ENCODE data around the gene FAM124A. TPM values are rescaled to one million over a fixed set of nuclear protein-coding genes. Genes with fewer than 3 reads are reported as not detected.

Gene FAM124A
- total RNA-seq, 1 donor from 2014 or later = 2.4 TPM

DNA sequence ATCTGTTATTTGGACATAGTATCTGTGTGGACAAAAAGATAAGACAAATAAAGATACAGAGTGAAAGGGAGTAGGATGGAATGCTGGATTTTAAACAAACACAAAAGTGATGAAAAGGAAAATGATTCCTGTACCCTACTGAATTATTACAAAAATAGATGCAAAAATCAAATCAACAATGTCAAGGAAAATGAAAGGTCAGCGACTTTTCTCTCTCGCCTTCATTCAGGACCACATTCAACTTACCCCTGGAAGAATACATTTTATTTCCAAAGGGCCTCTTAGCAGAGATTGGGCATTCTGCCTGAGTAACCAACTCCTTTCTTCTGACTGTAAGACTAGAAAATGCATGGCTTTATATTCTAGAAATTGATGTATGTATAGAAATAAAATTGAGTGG lies 28.8 kb upstream of the FAM124A start:
- Mint-ChIP-seq H3K9me3 (ENCODE audit: low read depth) (no peaks in the 10 kb centered on the region), H3K27ac (ENCODE audit: unreplicated experiment) (no peak overlapping the region), H3K27me3 (ENCODE audit: low read depth) (peaks cover 3% of the 10 kb centered on the region), H3K4me3 (ENCODE audit: unreplicated experiment) (no peak overlapping the region), H3K4me1 (ENCODE audit: low read depth) (no peaks in the 10 kb centered on the region), H3K36me3 (ENCODE audit: low read depth) (no peaks in the 10 kb centered on the region)
- no peak for DNase-seq (ENCODE audit: low spot score)
- TF ChIP-seq, protein P1, sequence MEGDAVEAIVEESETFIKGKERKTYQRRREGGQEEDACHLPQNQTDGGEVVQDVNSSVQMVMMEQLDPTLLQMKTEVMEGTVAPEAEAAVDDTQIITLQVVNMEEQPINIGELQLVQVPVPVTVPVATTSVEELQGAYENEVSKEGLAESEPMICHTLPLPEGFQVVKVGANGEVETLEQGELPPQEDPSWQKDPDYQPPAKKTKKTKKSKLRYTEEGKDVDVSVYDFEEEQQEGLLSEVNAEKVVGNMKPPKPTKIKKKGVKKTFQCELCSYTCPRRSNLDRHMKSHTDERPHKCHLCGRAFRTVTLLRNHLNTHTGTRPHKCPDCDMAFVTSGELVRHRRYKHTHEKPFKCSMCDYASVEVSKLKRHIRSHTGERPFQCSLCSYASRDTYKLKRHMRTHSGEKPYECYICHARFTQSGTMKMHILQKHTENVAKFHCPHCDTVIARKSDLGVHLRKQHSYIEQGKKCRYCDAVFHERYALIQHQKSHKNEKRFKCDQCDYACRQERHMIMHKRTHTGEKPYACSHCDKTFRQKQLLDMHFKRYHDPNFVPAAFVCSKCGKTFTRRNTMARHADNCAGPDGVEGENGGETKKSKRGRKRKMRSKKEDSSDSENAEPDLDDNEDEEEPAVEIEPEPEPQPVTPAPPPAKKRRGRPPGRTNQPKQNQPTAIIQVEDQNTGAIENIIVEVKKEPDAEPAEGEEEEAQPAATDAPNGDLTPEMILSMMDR (IDR thresholded peaks at IDR 0.05) = no peak

DNA sequence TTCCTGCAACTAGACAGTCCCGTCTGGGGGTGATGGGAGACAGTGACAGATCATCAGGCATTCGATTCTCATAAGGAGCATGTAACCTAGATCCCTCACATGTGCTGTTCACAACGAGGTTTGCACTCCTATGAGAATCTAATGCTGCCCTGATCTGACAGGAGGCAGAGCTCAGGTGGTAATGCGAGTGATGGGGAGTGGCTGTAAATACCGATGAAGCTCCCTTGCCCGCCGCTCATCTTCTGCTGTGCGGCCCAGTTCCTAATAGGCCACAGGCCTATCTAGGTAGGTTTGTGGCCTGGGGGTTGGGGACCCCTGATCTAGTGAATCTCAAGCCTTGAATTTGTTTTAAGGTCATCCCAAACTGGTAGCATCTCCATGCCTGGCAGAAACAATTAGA lies 27.3 kb upstream of the FAM124A start:
- no peak overlapping the region for H3K4me3 Mint-ChIP-seq (ENCODE audit: unreplicated experiment)
- no peaks in the 10 kb centered on the region for H3K4me1 Mint-ChIP-seq (ENCODE audit: low read depth)
- H3K27me3 Mint-ChIP-seq (ENCODE audit: low read depth) = peaks cover 3% of the 10 kb centered on the region
- H3K9me3 Mint-ChIP-seq (ENCODE audit: low read depth) = peaks cover 4% of the 10 kb centered on the region
- TF ChIP-seq, protein P1 (IDR thresholded peaks at IDR 0.05) = no peak
- no peak for DNase-seq (ENCODE audit: low spot score)
- no peaks in the 10 kb centered on the region for H3K36me3 Mint-ChIP-seq (ENCODE audit: low read depth)
- no peak overlapping the region for H3K27ac Mint-ChIP-seq (ENCODE audit: unreplicated experiment)

DNA sequence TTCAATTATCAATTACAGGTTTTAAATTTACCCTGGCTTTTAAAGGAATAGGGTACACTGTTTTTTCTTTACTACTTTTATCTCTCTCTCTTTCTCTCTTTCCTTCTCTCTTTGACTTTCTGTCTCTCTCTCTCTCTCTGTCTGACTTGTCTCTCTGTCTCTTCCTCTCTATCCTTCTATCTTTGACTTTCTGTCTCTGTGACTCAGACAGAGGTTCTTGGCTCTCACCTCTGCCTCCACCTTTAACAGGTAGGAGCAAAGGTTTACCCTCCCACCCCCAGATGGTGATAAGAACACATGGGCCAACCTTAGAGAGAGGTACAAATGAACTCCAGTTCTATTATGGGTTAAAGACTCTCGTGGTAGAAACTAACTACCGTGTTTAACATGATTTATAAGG lies 20.3 kb upstream of the FAM124A start:
- Mint-ChIP-seq H3K4me3 (ENCODE audit: unreplicated experiment) (no peak overlapping the region), H3K9me3 (ENCODE audit: low read depth) (peaks cover 8% of the 10 kb centered on the region), H3K36me3 (ENCODE audit: low read depth) (no peaks in the 10 kb centered on the region), H3K27ac (ENCODE audit: unreplicated experiment) (no peak overlapping the region), H3K27me3 (ENCODE audit: low read depth) (peaks cover 13% of the 10 kb centered on the region), H3K4me1 (ENCODE audit: low read depth) (no peaks in the 10 kb centered on the region)
- no peak for DNase-seq (ENCODE audit: low spot score)
- TF ChIP-seq, protein P1 (IDR thresholded peaks at IDR 0.05) = no peak

DNA sequence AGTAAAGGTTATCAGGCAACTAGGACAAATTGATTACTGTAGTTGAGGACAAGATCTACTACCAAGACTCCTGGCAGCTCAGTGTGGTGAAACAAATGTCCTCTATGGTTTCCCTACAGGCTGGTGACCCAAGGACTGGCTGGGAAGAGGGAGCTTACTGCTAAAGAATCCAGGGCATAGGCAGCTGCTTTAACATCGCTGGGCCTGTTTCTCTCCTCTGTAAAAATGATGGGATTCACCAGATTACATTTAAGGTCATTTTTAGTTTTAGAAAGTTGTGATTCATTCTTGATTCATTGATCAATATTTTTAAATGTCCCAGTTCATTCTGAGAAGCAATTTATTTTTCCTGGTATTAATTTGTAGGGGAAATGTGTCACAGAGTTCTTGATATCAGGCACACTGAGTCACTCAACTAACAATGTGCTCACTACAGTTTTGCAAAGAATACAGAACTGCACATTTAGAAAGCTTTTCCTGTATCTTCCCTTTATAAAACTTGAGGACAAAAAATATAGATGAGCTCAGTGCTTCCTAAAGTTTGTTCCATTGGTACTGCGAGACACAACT lies 19.6 kb upstream of the FAM124A start:
- DNase-seq (ENCODE audit: low spot score) = no peak
- Mint-ChIP-seq H3K27ac (ENCODE audit: unreplicated experiment) (no peak overlapping the region), H3K9me3 (ENCODE audit: low read depth) (peaks cover 8% of the 10 kb centered on the region), H3K4me1 (ENCODE audit: low read depth) (no peaks in the 10 kb centered on the region), H3K27me3 (ENCODE audit: low read depth) (peaks cover 15% of the 10 kb centered on the region), H3K36me3 (ENCODE audit: low read depth) (no peaks in the 10 kb centered on the region), H3K4me3 (ENCODE audit: unreplicated experiment) (no peak overlapping the region)
- TF ChIP-seq, protein P1 (IDR thresholded peaks at IDR 0.05) = no peak

DNA sequence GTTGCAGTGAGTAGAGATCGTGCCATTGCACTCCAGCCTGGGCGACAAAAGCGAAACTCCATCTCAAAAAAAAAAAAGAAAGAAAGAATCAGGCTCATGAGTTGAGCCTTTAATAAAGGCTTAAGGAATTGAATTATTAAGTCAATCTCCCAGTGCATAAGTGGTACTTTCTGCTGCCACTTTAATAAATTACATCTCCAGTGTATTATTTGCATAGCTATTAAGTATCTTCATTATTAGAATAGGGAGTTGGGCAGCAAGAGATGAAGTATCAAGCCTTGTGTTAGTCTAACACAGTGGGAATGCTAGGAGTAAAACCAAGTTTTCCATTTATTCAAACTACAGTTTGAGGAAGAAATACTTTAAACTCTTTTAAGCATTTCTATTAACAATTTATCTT lies 15.6 kb upstream of the FAM124A start:
- Mint-ChIP-seq H3K9me3 (ENCODE audit: low read depth) (no peaks in the 10 kb centered on the region), H3K36me3 (ENCODE audit: low read depth) (peaks cover 2% of the 10 kb centered on the region), H3K4me1 (ENCODE audit: low read depth) (no peaks in the 10 kb centered on the region), H3K4me3 (ENCODE audit: unreplicated experiment) (no peak overlapping the region), H3K27ac (ENCODE audit: unreplicated experiment) (no peak overlapping the region), H3K27me3 (ENCODE audit: low read depth) (peaks cover 36% of the 10 kb centered on the region)
- DNase-seq (ENCODE audit: low spot score) = no peak
- TF ChIP-seq, protein P1 (IDR thresholded peaks at IDR 0.05) = no peak

All from chondrocyte (in vitro differentiated cells).